ENCODE results near the gene TGM1.
"Not testable (repeated sequence)": the region's sequence is repeated elsewhere in the genome, so short reads cannot be mapped to it uniquely, and the experiment has no call there.

TGM1 gene

DNA sequence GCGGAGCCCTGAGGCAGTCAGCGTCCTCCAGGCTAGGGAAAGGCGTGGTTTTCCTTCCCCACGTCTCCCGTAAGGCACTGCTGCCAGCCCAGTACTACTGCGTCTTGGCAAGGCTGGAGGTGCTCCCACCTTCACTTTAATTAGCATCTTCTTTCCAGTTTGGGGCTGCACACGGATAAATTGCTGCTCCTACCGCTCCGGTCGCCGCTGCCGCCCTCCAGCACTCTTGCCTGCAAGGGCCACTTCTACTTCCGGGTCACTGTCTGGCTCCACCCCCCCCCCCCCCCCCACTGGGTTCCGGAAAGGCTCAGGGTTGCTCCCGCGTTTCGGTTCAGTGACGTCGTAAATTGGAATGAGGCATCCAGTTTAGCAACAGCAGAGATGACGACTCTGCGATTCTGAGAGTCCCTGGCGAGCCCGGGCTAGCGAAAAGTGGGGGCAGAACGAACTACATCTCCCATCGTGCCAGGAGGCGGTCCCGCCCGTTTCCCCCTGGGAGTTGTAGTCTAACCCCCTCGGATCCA, 30.8 kb downstream of the TGM1 start, which contains the start of gene NEDD8:
Gene NEDD8, minus strand, starts transcription at position 247 of the 524 bp plus-strand sequence. Its CDS starts 100 bp downstream, at position 147.
- DNase-seq: no peak

DNA sequence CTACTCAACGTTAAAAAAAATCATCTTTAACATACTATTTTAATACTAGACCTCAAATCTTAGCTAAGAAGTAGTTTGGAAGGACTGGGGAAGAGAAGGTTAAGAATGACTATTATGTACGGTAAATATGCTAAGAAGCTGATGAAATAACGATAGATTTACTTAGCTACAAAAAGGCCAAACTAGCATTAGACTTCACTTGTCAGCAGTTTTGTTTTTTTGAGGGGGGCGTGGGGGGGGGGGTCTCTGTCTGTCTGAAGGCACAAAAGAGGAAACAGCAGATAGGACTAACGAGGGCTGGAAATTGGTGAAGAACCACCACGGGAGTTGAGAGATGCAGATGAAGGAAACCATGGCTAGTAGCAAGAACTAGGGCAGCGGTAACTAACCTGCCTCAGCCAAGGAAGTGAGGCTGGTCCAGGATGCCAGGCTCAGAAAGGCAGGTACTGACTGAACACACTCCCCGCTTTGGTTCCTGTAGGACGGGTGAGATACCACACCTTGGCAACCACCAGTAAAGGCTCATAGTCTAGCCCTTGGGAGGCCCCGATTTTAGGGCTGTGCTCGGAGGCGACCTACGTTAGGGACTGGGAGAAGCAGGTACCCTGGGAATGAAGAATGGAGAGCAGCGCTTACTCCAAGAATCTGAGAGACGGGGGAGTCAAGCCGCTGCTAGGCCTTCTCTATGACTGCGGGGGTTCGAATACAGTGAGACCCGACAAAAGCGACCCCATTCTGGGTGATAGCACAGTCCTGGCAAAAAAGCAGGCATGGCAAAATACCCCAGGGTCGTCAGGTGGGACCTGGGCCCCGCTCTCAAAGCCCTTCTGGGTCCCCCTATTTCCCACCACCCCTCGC, 31.5 kb downstream of the TGM1 start:
- no peak for DNase-seq

DNA sequence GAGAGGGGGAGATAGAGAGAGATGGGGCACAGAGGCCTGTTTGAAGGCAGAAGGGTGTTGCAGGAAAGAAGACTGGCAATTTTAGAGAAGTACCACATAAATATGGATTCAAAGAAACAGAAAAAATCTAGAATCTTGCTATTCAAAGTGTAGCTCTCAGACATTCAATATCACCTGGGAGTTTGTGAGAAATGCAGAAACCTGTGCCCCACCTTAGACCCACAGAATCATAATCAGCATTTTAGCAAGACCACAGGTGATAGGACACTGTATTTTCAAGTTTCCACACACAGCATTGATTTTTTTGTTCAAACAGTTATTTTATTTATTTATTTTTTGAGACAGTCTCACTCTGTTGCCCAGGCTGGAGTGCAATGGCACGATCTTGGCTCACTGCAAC, 34.1 kb downstream of the TGM1 start:
- DNase-seq: no peak

DNA sequence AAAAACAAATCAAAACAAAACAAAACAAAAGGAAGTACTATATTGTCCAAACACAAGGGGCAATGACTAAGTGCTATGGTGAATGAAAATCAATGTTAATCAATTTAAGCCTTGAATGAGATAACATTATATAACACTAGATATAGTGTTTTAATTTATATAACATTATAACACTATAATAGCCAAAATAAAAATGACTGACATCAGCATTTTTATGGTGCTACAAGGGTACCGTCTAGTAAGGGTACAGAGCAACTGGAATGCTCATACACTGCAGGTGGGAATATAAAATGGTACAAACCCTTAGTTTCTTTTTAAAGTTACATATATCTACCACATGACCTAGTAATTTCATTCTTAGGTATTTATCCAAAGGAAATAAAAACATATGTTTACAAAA, 36.5 kb downstream of the TGM1 start:
- no peak for DNase-seq

DNA sequence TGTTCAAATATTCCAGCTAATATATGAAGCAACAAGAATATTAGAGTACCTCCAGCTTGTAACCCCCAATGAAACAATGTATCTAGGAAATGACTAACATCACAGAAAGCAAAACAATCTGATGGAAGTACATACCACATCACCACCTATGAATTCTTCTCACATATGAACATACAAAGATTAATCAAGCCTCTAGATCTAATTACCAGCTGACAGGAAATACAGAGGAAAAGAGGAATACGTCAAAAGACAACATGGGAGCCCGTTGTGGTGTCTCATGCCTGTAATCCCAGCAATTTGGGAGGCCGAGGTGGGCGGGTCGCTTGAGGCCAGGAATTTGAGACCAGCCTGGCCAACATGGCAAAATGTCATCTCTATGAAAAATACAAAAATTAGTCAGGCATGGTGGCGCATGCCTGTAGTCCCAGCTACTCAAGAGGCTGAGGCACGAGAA, 38.3 kb downstream of the TGM1 start:
- DNase-seq: no peak

DNA sequence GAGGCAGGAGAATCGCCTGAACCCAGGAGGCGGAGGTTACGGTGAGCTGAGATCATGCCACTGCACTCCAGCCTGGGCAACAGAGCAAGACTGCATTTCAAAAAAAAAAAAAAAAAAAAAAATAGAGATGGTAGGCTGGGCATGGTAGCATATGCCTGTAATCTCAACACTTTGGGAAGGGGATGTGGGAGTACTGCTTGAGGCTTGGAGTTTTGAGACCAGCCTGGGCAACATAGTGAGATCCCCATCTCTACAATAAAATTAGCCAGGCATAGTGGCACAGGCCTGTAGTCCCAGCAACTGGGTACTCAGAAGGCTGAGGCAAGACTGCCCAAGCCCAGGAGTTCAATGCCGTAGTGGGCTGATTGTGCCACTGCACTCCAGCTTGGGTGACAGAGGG, 40.0 kb downstream of the TGM1 start:
- not testable (repeated sequence) for DNase-seq

DNA sequence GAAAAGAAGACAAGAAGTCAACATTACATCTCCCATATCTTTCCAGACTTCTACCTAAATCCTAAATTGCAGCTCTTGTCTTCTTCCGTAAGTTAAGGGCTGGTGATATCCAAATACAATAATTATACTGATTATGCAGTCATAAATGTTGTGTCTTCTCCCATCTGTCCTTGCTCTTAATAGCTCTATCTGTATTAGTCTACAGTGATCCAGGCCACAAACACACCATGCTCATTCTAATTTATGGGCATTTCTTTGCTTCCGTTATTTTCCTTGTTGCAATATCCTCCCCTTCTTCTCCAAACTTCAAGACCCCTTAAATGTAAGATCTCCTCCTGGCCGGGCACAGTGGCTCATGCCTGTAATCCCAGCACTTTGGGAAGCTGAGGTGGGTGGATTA, 43.5 kb downstream of the TGM1 start:
- DNase-seq: no peak

DNA sequence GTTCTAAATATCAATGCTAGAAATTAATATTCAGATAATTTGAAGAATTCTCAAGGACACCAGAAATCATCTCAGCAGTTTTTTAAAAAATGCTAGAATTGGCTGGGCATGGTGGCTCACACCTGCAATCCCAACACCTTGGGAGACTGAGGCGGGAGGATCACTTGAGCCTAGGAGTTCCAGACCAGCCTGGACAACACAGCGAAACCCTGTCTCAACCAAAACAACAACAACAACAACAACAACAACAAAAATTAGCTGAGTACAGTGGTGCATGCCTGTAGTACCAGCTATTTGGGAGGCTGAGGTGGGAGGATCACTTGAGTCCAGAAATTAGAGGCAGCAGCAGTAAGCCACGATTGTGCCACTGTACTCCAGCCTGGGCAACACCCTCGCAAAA, 43.9 kb downstream of the TGM1 start:
- DNase-seq: no peak

DNA sequence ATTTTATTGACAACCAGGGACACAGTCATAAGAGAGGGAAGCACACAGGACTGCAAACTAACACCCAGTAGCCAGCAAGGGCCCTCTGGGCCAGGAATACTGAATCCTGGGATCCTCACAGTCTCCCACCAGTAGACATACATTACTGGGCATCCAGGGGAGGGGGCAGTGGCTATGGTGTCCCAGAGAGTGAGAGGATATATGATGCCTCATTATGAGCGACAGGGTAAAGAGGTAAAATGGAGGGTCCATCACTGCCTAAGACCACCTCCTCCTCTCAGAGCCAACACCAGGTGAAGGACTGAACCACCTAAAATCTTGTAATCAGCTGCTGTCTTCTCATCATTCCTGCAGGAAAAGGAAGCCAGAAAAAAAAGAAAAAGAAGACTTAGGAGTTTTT, 46.1 kb downstream of the TGM1 start:
- not testable (repeated sequence) for DNase-seq

DNA sequence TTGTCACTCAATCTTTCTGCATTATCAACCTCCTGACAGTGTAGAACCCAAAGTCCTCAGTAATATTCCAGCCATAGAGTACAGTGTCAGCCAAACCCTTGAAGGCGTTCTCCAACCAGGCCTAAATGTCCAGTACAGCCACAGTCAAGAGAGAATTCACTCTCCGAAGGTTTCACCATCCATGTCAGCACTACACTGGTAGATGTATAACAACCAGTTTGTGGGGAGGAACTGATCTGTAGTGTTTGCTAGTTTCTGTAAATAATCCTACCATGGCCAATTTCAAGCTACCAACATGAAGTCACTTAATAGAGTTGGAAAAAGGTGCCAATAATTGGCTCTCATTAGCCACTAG, 46.7 kb downstream of the TGM1 start:
- DNase-seq: no peak

DNA sequence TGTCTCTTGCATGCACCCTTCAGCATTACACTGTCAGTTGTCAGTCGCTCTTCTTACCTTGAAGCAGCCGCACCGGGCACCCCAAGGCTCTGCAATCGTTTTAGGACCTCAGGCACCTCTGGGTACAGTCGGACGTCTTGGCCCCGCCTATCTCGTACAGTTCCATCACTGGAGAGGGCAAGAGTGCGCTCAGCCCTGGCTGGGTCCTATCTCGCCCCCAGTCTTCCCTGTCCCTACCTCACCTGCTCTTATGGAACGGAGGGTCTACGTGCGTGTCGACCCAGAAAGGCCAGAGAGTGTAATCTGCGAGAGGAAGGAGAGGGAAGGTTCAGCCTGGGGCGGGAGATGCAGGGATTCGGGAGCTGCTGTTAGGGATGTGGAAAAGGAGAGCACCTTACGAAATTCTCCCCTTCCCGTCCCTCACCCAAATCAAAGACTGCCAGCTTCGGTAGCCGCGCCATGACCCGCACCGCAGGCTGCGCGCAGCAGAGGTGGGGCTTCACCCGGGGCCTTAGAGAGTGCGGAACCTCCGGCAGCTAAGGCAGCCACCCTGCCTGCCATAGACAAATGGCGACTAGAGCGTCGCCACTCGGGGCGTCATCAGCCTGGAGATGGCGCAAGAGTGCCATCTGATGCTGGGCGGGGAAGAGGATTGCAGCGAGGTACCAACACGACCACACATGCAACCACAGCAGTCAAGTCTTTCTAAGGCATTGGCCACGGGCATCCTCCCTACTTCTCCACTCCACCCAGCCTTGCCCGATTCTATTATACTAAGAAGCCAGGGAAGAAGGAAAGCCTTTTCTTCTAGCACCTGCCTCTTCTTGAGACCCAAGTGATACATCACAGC, 47.3 kb downstream of the TGM1 start, which contains the start of gene MDP1:
Gene MDP1, minus strand, starts transcription at position 572 of the 850 bp plus-strand sequence. Its CDS starts 111 bp downstream, at position 461.
- no peak for DNase-seq

DNA sequence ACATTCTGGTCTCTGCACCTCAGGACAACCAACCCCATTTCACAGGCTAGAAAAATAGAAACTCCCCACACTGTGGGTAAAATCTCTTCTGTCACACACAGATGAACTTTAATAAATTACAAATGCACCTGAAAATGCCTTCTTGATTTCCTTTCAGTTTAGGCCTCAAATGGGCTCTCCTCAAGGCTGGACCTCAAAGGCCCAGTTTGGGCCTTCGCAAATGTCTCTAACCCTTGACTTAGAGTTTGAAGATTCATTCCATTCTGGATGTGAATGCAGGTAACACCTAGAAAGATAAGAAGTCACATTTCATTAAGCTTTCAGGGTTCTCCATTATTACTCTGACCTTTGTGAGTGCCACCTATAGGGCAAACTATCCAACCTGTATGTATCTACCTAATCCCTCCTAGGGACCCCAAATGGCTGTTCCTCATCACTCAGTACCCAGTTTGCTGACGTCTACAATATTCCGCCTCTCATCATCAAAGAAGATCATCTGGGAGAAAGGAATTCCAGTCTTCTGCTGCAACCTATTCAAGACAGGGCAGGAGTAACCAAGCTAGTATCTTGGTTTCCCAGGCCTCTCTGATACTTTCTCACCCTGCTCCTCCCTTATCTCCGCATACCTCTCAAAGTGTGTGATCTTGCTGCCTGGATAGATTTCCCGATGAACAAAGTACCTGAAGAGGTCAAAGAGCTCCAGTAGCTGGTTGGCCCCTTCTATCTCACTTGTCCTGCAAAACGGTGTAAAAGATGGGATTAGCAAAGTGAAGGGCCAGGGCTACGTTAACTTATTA, 48.9 kb downstream of the TGM1 start:
- no peak for DNase-seq

DNA sequence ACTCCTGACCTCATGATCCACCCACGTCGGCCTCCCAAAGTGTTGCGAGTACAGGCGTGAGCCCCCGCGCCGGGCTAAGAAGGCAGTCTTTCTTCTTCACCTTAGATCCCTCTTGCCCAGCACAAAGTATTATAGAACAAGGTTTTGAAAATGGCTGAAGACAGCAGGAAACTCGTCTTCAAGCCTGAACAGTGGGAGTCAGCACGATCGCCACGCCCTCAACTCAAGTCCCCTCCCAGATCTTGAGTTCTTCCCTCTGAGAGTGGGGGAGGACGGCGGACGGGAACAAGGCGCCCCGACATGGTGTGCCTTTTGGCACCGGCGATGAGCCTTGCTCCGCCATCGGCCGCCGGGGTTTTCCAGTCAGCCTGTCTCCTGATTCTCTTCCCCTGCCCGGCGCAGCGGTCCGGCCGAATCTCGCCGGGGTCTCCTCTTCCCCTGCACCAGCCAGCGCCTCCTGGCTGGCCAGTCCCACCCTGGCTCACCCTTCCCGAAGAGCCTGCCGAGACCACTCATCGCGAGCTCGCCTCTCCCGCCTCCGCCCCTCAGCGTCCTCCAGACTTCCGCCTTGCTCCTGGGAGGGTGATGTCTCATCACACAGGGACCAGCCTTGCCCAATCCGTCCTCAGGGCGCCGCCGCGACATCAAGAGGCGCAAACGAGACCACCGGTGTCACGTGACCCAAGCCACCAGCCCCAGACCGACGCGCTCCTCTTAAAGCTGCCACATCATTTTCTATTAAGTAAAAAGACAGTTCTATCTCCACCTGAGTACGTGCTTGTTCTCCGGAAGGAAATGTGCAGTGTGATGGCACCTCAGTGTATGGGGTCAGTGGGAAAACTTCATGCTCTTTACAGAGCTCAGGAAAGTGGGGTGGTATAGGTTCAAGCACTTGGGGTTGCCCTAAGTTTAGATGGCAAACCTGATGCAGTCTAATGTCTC, 49.8 kb downstream of the TGM1 start, which contains the start of gene CHMP4A:
Gene CHMP4A, minus strand, starts transcription at position 565 of the 942 bp plus-strand sequence. Its CDS starts 49 bp downstream, at position 516.
- DNase-seq: peak; percentile 23

DNA sequence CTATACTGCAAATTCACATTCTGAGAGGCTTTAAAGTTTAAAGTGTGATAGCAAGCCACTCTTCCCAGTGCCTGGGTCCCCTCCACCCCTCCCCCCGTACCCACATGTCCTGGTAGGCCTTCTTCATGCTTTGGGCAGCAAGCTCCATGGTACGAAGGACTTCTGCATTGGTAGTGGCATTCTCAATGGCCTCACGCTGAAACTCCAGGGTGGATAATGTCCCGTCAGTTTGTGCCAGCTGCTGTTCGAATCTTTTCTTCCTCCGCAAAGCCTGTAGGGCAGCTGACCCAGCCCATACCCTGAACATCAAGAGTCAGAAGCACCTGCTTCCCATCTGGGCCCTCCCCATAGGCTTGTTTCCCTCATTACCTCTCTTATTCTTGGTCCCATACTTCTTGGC, 51.7 kb downstream of the TGM1 start:
- no peak for DNase-seq

DNA sequence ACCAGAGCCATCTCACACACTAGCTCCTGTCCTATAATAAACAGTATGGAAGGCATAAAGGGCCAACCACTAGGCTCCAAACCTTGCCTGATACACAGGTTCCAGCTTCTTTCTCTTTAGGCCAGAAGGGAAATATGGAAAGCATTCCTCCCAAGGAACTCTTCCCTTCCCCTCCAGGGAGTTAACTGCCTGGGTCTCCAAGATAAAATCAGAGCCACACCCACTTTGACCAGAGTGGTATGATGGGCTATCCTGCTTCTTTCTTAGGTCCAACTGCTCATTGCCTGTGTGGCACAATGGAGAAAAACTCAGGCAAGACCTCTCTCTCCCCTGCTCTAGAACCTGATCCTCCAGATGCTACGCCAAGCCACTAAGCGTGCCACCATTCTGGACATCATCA, 55.4 kb downstream of the TGM1 start:
- DNase-seq: no peak

DNA sequence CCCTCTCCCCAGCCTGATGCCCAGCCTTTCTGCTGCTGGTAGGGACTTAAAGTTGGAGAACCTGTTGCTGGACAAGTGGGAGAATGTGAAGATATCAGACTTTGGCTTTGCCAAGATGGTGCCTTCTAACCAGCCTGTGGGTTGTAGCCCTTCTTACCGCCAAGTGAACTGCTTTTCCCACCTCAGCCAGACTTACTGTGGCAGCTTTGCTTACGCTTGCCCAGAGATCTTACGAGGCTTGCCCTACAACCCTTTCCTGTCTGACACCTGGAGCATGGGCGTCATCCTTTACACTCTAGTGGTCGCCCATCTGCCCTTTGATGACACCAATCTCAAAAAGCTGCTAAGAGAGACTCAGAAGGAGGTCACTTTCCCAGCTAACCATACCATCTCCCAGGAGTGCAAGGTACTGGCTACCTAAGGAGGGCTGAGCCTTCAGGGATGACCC, 55.8 kb downstream of the TGM1 start:
- DNase-seq: no peak

DNA sequence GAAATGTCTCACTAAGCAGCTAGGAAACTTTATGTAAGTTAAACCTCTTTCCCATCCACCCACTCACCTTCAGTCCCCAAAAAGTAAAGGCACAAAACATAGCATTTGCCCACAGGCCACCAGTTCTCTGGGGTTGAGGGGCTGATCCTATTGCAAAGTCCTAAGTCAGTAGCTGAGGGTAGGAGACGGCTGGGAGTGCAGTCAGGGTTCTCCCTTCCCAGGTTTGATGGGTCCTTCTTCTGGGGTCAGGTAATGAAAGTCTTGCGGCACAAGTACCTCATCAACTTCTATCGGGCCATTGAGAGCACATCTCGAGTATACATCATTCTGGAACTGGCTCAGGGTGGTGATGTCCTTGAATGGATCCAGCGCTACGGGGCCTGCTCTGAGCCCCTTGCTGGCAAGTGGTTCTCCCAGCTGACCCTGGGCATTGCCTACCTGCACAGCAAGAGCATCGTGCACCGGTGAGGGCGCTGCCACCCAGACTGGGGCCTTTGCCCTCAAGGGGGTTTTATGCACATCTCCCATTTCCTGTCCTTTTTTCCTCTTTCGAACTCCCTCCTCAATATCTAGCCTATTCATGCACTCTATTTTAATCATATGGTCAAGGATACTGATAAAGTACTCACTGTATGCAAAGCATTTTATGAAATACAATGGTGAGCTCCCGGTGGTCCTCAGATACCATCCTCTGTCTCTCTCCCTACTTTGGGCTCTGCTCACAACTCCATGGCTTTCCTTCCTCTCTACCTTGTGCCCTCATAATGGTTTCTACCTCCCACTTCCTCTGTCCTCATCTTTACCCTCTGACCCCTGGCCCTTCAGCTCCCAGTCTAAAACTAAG, 56.5 kb downstream of the TGM1 start:
- DNase-seq: no peak

DNA sequence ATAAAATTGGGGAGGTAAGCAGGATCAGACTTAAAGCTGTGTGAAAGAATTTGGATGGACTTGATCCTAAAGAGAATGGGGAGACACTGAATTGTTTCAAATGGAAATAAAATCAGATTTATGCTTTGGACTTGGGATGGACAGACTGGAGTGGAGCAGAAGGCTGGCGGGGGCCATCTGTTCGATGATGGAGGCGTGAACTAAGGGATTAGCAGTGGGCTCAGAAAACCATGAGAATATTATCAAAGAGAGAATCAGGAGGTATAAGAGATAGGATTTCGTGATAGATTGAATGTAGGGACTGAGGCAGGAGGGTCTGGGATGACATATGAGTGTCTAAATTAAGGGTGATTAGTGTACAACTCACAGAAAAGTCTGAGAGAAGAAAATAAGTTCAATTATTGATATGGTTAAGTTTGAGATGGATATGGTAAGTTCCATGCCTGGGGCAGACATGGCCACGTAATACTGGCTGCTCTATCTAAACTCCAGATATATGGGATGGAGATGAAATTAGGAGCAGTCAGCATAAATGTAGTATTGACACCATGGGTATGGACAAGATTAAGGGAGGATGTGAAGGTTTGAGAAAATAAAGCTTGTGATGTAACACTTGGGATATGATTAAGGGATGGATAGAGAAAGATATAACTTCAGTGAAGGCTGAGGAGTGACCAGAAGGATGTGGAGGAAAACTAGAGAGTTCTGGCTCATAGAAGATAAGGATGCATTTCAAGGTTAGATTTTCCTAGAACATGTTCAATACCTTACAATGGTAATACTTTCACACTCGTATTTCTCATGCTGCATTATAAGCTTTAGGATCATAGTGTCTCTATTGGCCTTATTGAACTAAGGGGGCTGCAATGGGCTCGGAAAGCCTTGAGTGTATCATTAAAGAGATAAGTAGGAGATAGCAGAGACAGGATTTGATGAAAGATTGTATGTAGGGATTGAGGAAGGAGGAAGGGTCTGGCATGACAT, 58.5 kb downstream of the TGM1 start:
- DNase-seq: no peak

Data from cortex of kidney (tissue), 1 donor.